GM12878 (cell line): ENCODE measurements around the gene NME7. TPM values are rescaled to one million over a fixed set of nuclear protein-coding genes. Genes with fewer than 3 reads are reported as not detected.

Experiments
- CBFB ChIP-seq: IDR thresholded peaks from 2 replicates; pipeline ENCODE4 v1.6.1; 2016; ENCODE audit warnings: antibody characterized with exemption, low read depth
- CEBPB ChIP-seq, 2 experiments: fragments of 150-350 bp in 1 of 2; IDR thresholded peaks; 2 replicates each; pipeline ENCODE4 v1.6.1; 2012 to 2014; ENCODE audit warnings: low read depth in 2 of 2, low read length in 2 of 2, borderline replicate concordance in 1 of 2, inconsistent platforms in 1 of 2
- HDAC6 ChIP-seq: fragments of 200-600 bp; sonication (generic); IDR thresholded peaks from one replicate; pipeline ENCODE4 v1.8.0; 2017; ENCODE audit warnings: antibody characterized with exemption; ENCODE audit not compliant: unreplicated experiment
- IKZF2 ChIP-seq, 2 experiments: fragments of 450-650 bp; IDR thresholded peaks; 2 replicates each; pipeline ENCODE4 v1.6.1; 2017; ENCODE audit warnings: mild to moderate bottlenecking in 2 of 2, moderate library complexity in 2 of 2
- IRF3 ChIP-seq: fragments of 450-650 bp; IDR thresholded peaks from 2 replicates; pipeline ENCODE4 v1.6.1; 2014; ENCODE audit warnings: mild to moderate bottlenecking
- IRF4 ChIP-seq: IDR thresholded peaks from 2 replicates; pipeline ENCODE4 v1.6.1; 2011; ENCODE audit warnings: low read depth, low read length
- KAT2A ChIP-seq: conservative IDR thresholded peaks from 2 replicates; pipeline ENCODE4 v1.6.1; 2011; ENCODE audit warnings: low read depth, low read length; ENCODE audit not compliant: control insufficient read depth
- PAX8 ChIP-seq: fragments of 450-650 bp; IDR thresholded peaks from 2 replicates; pipeline ENCODE4 v1.6.1; 2017; ENCODE audit warnings: mild to moderate bottlenecking, moderate library complexity
- RFX5 ChIP-seq: IDR thresholded peaks from 2 replicates; pipeline ENCODE4 v1.6.1; 2011; ENCODE audit warnings: low read depth, low read length, improper control_type of control experiment
- SRF ChIP-seq, 2 experiments: IDR thresholded peaks; 2 replicates each; pipeline ENCODE4 v1.6.1; 2011; ENCODE audit warnings: low read depth in 2 of 2, low read length in 2 of 2, mild to moderate bottlenecking in 1 of 2, moderate library complexity in 1 of 2
- STAT1 ChIP-seq: fragments of 450-650 bp; conservative IDR thresholded peaks from 2 replicates; pipeline ENCODE4 v1.6.1; 2014; ENCODE audit warnings: antibody characterized with exemption, mild to moderate bottlenecking
- TARDBP ChIP-seq: IDR thresholded peaks from 2 replicates; pipeline ENCODE4 v1.6.1; 2016; ENCODE audit warnings: borderline replicate concordance
- TBL1XR1 ChIP-seq: IDR thresholded peaks from 2 replicates; pipeline ENCODE4 v1.6.1; 2012; ENCODE audit warnings: low read depth, low read length, improper control_type of control experiment
- TCF7 ChIP-seq: IDR thresholded peaks from 2 replicates; pipeline ENCODE4 v1.6.1; 2014; ENCODE audit warnings: antibody characterized with exemption, borderline replicate concordance
- USF2 ChIP-seq: IDR thresholded peaks from 2 replicates; pipeline ENCODE4 v1.6.1; 2011; ENCODE audit warnings: low read depth, low read length, improper control_type of control experiment, borderline replicate concordance
- ZBTB11 ChIP-seq: fragments of 450-650 bp; formaldehyde crosslinking; IDR thresholded peaks from 2 replicates; pipeline ENCODE4 v1.5.0; 2022; ENCODE audit warnings: mild to moderate bottlenecking, missing genetic modification characterization
- ZNF207 ChIP-seq: fragments of 450-650 bp; IDR thresholded peaks from 2 replicates; pipeline ENCODE4 v1.6.1; 2014; ENCODE audit warnings: antibody characterized with exemption, mild to moderate bottlenecking, borderline replicate concordance
- ZNF384 ChIP-seq: IDR thresholded peaks from 2 replicates; pipeline ENCODE4 v1.6.1; 2012; ENCODE audit warnings: low read depth, mild to moderate bottlenecking, low read length, improper control_type of control experiment, borderline replicate concordance
- ZZZ3 ChIP-seq: IDR thresholded peaks from 2 replicates; pipeline ENCODE4 v1.6.1; 2011; ENCODE audit warnings: low read depth; ENCODE audit not compliant: control insufficient read depth, insufficient read length
- polyA plus RNA-seq, 11 experiments: library from polyadenylated mRNA; depleted of rRNA in 4 of 11; unstranded in 6 of 11; stranded (reverse) in 5 of 11; fragments of >200 nt; fragmentation: Nextera tagmentation in 4 of 11; fragmentation: Illumina TruSeq in 1 of 11; extraction: Ambion mirVana in 4 of 11; extraction: Trizol in 1 of 11; gene quantifications; 1 replicate in 1 of 11; 2 replicates in 10 of 11; pipeline versions ENCODE4 v1.2.1 to v1.2.3, GENCODE V29; 2011 to 2016; ENCODE audit warnings: inconsistent platforms in 2 of 11, missing spikeins in 2 of 11, low read depth in 1 of 11
- total RNA-seq, 4 experiments: library from RNA; depleted of rRNA in 3 of 4; stranded (reverse); fragments of >200 nt in 3 of 4; fragmentation: Illumina TruSeq in 1 of 4; extraction: Trizol in 1 of 4; gene quantifications; 2 replicates each; pipeline versions ENCODE4 v1.2.1 to v1.2.3, GENCODE V29; 2013 to 2021
- TF ChIP-seq, protein P1 (sequence below): fragments of 450-650 bp; formaldehyde crosslinking; IDR thresholded peaks from 2 replicates; pipeline ENCODE4 v1.4.0; 2022; ENCODE audit warnings: mild to moderate bottlenecking, moderate library complexity
- TF ChIP-seq, protein P2 (sequence below): fragments of 450-650 bp; IDR thresholded peaks from 2 replicates; pipeline ENCODE4 v1.6.1; 2018; ENCODE audit warnings: borderline replicate concordance, mild to moderate bottlenecking; ENCODE audit not compliant: partially characterized antibody

Gene NME7
- total and polyA plus RNA-seq, 10 of the 15 experiments (the other 5 are each of a cell fraction or from before 2014, with no cell fraction given) = 1.5 to 15.6 (median 7.2) TPM

- TF ChIP-seq ZBTB11 (CRISPR knock-in tag) (no peak), KAT2A (no peak), IRF3 (no peak), ZNF207 (no peak), ZZZ3 (no peak), IRF4 (peak; percentile 55; the same call in 1 of the 2 replicates), PAX8 (no peak), STAT1 (no peak), CEBPB (IDR thresholded peaks at IDR 0.05; ENCODE audit: borderline replicate concordance in 1 of 2, low read depth in 2 of 2, low read length in 2 of 2) (peak in 1 of 2 experiments; percentile 73; a peak in 1 of 4 replicates), HDAC6 (no peak), TBL1XR1 (no peak), USF2 (no peak), RFX5 (no peak), CBFB (no peak), TARDBP (no peak), TCF7 (peak; percentile 98), IKZF2 (IDR thresholded peaks at IDR 0.05) (0 out of 4 replicates have a peak, but pooled peaks of 1 of the 2 experiments have one; percentile 13), ZNF384 (no peak), SRF (IDR thresholded peaks at IDR 0.05; ENCODE audit: low read depth in 2 of 2, low read length in 2 of 2) (no peak)
- TF ChIP-seq, protein P1, sequence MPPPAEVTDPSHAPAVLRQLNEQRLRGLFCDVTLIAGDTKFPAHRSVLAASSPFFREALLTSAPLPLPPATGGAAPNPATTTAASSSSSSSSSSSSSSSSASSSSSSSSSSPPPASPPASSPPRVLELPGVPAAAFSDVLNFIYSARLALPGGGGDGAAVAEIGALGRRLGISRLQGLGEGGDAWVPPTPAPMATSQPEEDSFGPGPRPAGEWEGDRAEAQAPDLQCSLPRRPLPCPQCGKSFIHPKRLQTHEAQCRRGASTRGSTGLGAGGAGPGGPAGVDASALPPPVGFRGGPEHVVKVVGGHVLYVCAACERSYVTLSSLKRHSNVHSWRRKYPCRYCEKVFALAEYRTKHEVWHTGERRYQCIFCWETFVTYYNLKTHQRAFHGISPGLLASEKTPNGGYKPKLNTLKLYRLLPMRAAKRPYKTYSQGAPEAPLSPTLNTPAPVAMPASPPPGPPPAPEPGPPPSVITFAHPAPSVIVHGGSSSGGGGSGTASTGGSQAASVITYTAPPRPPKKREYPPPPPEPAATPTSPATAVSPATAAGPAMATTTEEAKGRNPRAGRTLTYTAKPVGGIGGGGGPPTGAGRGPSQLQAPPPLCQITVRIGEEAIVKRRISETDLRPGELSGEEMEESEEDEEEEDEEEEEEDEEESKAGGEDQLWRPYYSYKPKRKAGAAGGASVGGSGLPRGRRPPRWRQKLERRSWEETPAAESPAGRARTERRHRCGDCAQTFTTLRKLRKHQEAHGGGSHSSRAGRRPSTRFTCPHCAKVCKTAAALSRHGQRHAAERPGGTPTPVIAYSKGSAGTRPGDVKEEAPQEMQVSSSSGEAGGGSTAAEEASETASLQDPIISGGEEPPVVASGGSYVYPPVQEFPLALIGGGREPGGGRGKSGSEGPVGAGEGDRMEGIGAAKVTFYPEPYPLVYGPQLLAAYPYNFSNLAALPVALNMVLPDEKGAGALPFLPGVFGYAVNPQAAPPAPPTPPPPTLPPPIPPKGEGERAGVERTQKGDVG (CRISPR knock-in tag) = no peak
- TF ChIP-seq, protein P2, sequence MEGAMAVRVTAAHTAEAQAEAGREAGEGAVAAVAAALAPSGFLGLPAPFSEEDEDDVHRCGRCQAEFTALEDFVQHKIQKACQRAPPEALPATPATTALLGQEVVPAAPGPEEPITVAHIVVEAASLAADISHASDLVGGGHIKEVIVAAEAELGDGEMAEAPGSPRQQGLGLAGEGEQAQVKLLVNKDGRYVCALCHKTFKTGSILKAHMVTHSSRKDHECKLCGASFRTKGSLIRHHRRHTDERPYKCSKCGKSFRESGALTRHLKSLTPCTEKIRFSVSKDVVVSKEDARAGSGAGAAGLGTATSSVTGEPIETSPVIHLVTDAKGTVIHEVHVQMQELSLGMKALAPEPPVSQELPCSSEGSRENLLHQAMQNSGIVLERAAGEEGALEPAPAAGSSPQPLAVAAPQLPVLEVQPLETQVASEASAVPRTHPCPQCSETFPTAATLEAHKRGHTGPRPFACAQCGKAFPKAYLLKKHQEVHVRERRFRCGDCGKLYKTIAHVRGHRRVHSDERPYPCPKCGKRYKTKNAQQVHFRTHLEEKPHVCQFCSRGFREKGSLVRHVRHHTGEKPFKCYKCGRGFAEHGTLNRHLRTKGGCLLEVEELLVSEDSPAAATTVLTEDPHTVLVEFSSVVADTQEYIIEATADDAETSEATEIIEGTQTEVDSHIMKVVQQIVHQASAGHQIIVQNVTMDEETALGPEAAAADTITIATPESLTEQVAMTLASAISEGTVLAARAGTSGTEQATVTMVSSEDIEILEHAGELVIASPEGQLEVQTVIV = no peak
Measured at GRCh38 chr1:169390303-169390702, 22.7 kb upstream of the NME7 start (continued).
